ENCODE measurements around the gene UBE2S.

DNA sequence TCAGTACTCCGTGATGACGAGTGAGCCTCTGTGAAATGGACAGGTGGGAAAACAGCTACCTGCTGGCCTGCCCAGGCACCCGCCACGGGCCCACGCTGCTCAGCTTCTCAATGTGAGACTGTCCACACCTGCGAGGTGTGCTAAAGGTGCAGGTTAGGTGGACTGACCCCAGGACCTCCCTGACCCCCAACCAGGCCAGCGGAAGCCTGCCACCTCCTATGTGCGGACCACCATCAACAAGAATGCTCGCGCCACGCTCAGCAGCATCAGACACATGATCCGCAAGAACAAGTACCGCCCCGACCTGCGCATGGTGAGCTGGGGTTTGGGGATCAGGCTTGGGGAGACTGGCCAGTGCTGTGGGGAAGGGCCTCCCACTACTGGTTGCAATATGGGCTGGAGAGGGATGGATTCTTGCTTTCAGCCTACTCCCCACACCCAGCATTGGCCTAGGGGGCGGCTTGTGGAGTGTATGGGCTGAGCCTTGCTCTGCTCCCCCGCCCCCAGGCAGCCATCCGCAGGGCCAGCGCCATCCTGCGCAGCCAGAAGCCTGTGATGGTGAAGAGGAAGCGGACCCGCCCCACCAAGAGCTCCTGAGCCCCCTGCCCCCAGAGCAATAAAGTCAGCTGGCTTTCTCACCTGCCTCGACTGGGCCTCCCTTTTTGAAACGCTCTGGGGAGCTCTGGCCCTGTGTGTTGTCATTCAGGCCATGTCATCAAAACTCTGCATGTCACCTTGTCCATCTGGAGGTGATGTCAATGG is 19.7 kb downstream of the UBE2S start:
- TF ChIP-seq, protein P1, sequence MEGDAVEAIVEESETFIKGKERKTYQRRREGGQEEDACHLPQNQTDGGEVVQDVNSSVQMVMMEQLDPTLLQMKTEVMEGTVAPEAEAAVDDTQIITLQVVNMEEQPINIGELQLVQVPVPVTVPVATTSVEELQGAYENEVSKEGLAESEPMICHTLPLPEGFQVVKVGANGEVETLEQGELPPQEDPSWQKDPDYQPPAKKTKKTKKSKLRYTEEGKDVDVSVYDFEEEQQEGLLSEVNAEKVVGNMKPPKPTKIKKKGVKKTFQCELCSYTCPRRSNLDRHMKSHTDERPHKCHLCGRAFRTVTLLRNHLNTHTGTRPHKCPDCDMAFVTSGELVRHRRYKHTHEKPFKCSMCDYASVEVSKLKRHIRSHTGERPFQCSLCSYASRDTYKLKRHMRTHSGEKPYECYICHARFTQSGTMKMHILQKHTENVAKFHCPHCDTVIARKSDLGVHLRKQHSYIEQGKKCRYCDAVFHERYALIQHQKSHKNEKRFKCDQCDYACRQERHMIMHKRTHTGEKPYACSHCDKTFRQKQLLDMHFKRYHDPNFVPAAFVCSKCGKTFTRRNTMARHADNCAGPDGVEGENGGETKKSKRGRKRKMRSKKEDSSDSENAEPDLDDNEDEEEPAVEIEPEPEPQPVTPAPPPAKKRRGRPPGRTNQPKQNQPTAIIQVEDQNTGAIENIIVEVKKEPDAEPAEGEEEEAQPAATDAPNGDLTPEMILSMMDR (IDR thresholded peaks at IDR 0.05): no peak
- no peak for TF ChIP-seq POLR2A (IDR thresholded peaks at IDR 0.05)
